H1 (cell line): Measurements from ENCODE around the gene WDR37. TPM values are rescaled to one million over a fixed set of nuclear protein-coding genes. Genes with fewer than 3 reads are reported as not detected.
A peak's percentile ranks its signal among the peaks of the same experiment; 100 is the strongest.

ENCODE experiments used
- CTCF ChIA-PET: fragments of 300-600 bp; sonication (Branson Sonifier 250); formaldehyde crosslinking; loops from one replicate; lab custom pipeline; 2021; ENCODE audit not compliant: partially characterized antibody; lab: Charles Lee
- POLR2A ChIA-PET: fragments of 300-600 bp; sonication (Branson Sonifier 250); formaldehyde crosslinking; loops from one replicate; lab custom pipeline; 2021; ENCODE audit warnings: inconsistent platforms; ENCODE audit not compliant: partially characterized antibody; lab: Charles Lee
- DNase-seq, 2 experiments: peaks; one replicate each; pipeline versions ENCODE4 v3.0.0 to v3.0.0-alpha.2; 2010 to 2022; ENCODE audit warnings: low spot score in 2 of 2, low read depth in 1 of 2, mixed read lengths in 1 of 2
- FAIRE-seq: peaks from 2 replicates; lab custom pipeline; 2011; peaks lifted over from hg19 to GRCh38; lab: Jason Lieb, UNC
- H2AFZ ChIP-seq: 2 replicates; pipeline ENCODE4 v1.8.1; 2012; ENCODE audit warnings: low read length, inconsistent platforms
- H2AK5ac ChIP-seq: 2 replicates; pipeline ENCODE4 v1.6.1; 2013; ENCODE audit warnings: low read depth, low read length
- H2BK120ac ChIP-seq: replicated peaks from 2 replicates; pipeline ENCODE3; 2013; ENCODE audit warnings: low read depth, low read length, inconsistent platforms
- H2BK12ac ChIP-seq: 2 replicates; pipeline ENCODE4 v1.6.1; 2013; ENCODE audit warnings: low read depth, low read length
- H2BK15ac ChIP-seq: 2 replicates; pipeline ENCODE4 v1.6.1; 2013; ENCODE audit warnings: low read length
- H2BK20ac ChIP-seq: 2 replicates; pipeline ENCODE4 v1.6.1; 2013; ENCODE audit warnings: low read length
- H2BK5ac ChIP-seq: 2 replicates; pipeline ENCODE4 v1.6.1; 2013; ENCODE audit warnings: low read depth, low read length
- H3K14ac ChIP-seq: 2 replicates; pipeline ENCODE4 v1.6.1; 2013; ENCODE audit warnings: inconsistent platforms; ENCODE audit not compliant: insufficient read length
- H3K18ac ChIP-seq: 2 replicates; pipeline ENCODE4 v1.6.1; 2013; ENCODE audit warnings: low read length; ENCODE audit errors: extremely low read depth
- H3K23ac ChIP-seq: 2 replicates; pipeline ENCODE4 v1.6.1; 2013; ENCODE audit warnings: inconsistent platforms; ENCODE audit not compliant: insufficient read length
- H3K23me2 ChIP-seq: 2 replicates; pipeline ENCODE4 v1.6.1; 2013; ENCODE audit warnings: low read depth, low read length
- H3K27ac ChIP-seq: 2 replicates; pipeline ENCODE4 v1.6.1; 2011; ENCODE audit warnings: low read depth, low read length, inconsistent platforms
- H3K27me3 ChIP-seq, 4 experiments: replicated peaks in 1 of 4; 1 replicate in 1 of 4; 2 replicates in 3 of 4; pipeline versions ENCODE4 v1.6.1 to v1.8.1; 2011 to 2013; ENCODE audit warnings: low read length in 3 of 4, mild to moderate bottlenecking in 3 of 4, inconsistent platforms in 2 of 4, mixed read lengths in 2 of 4, moderate library complexity in 1 of 4; ENCODE audit not compliant: control insufficient read depth in 3 of 4, insufficient read depth in 3 of 4; ENCODE audit errors: extremely low read depth in 1 of 4
- H3K36me3 ChIP-seq, 4 experiments: 2 replicates each; pipeline versions ENCODE4 v1.6.1 to v1.8.1; 2011 to 2013; ENCODE audit warnings: mild to moderate bottlenecking in 4 of 4, low read length in 3 of 4, moderate library complexity in 2 of 4, control low read depth in 1 of 4, inconsistent platforms in 1 of 4; ENCODE audit not compliant: insufficient read depth in 4 of 4, control insufficient read depth in 2 of 4
- H3K4ac ChIP-seq: replicated peaks from 2 replicates; pipeline ENCODE3; 2013; ENCODE audit warnings: low read length, low read depth, mixed read lengths, inconsistent platforms; ENCODE audit not compliant: insufficient read length
- H3K4me1 ChIP-seq, 4 experiments: replicated peaks in 1 of 4; 1 replicate in 1 of 4; 2 replicates in 3 of 4; pipeline versions ENCODE4 v1.6.1 to v1.8.1; 2011 to 2013; ENCODE audit warnings: low read length in 3 of 4, inconsistent platforms in 2 of 4, mixed read lengths in 1 of 4; ENCODE audit not compliant: insufficient read depth in 4 of 4, control insufficient read depth in 3 of 4
- H3K4me2 ChIP-seq, 2 experiments: 2 replicates each; pipeline versions ENCODE4 v1.6.1 to v1.8.1; 2011 to 2013; ENCODE audit warnings: low read depth in 2 of 2, low read length in 2 of 2, control low read depth in 1 of 2, inconsistent platforms in 1 of 2, mild to moderate bottlenecking in 1 of 2; ENCODE audit not compliant: insufficient read depth in 1 of 2
- H3K4me3 ChIP-seq, 4 experiments: fragments of 200-600, 300-600 bp in 1 of 4; sonication (generic), shearing (Covaris generic), sonication (Bioruptor Twin) in 1 of 4; 2 replicates each; pipeline versions ENCODE4 v1.5.1 to v1.8.1; 2011 to 2016; ENCODE audit warnings: low read length in 4 of 4, low read depth in 3 of 4, control low read depth in 2 of 4, inconsistent platforms in 2 of 4, mild to moderate bottlenecking in 2 of 4, mixed read lengths in 1 of 4, moderate library complexity in 1 of 4; ENCODE audit not compliant: insufficient read depth in 2 of 4; ENCODE audit errors: extremely low read depth in 1 of 4
- H3K56ac ChIP-seq: replicated peaks from 2 replicates; pipeline ENCODE3; 2013; ENCODE audit warnings: low read depth, mild to moderate bottlenecking, mixed read lengths, low read length, inconsistent platforms; ENCODE audit not compliant: insufficient read length
- H3K79me1 ChIP-seq: 2 replicates; pipeline ENCODE4 v1.6.1; 2013; ENCODE audit warnings: low read depth, low read length, control low read depth
- H3K79me2 ChIP-seq, 2 experiments: 2 replicates each; pipeline versions ENCODE4 v1.6.1 to v1.8.1; 2012 to 2013; ENCODE audit warnings: low read length in 2 of 2, mild to moderate bottlenecking in 2 of 2, inconsistent platforms in 1 of 2; ENCODE audit not compliant: insufficient read depth in 2 of 2, control insufficient read depth in 1 of 2
- H3K9ac ChIP-seq, 4 experiments: replicated peaks in 1 of 4; 1 replicate in 1 of 4; 2 replicates in 3 of 4; pipeline versions ENCODE4 v1.6.1 to v1.8.1; 2011 to 2013; ENCODE audit warnings: low read depth in 3 of 4, low read length in 3 of 4, control low read depth in 2 of 4, mild to moderate bottlenecking in 2 of 4, moderate library complexity in 2 of 4, inconsistent platforms in 1 of 4; ENCODE audit errors: extremely low read depth in 1 of 4
- H3K9me3 ChIP-seq, 2 experiments: 2 replicates each; pipeline versions ENCODE4 v1.6.1 to v1.8.1; 2012 to 2013; ENCODE audit warnings: mild to moderate bottlenecking in 2 of 2, moderate library complexity in 2 of 2, control low read depth in 1 of 2, inconsistent platforms in 1 of 2, low read depth in 1 of 2, low read length in 1 of 2, mixed read lengths in 1 of 2; ENCODE audit not compliant: insufficient read depth in 2 of 2
- H4K20me1 ChIP-seq, 2 experiments: replicated peaks in 1 of 2; 2 replicates each; pipeline versions ENCODE3 to v1.8.1; 2011 to 2013; ENCODE audit warnings: inconsistent platforms in 2 of 2, low read length in 2 of 2, mild to moderate bottlenecking in 1 of 2; ENCODE audit not compliant: insufficient read depth in 2 of 2, control insufficient read depth in 1 of 2
- H4K5ac ChIP-seq: 2 replicates; pipeline ENCODE4 v1.6.1; 2013; ENCODE audit warnings: low read length, low read depth, mixed read lengths, inconsistent platforms; ENCODE audit not compliant: insufficient read length
- H4K8ac ChIP-seq: 2 replicates; pipeline ENCODE4 v1.8.0; 2013; ENCODE audit warnings: mild to moderate bottlenecking, moderate library complexity, low read length, inconsistent platforms; ENCODE audit not compliant: insufficient read depth; ENCODE audit errors: extremely low read depth
- H4K91ac ChIP-seq: replicated peaks from 2 replicates; pipeline ENCODE3; 2013; ENCODE audit warnings: low read length, mixed read lengths, inconsistent platforms; ENCODE audit not compliant: insufficient read length
- CHD1 ChIP-seq: IDR thresholded peaks from 2 replicates; pipeline ENCODE4 v1.6.1; 2012; ENCODE audit warnings: low read depth, low read length, improper control_type of control experiment
- GTF2F1 ChIP-seq: IDR thresholded peaks from 2 replicates; pipeline ENCODE4 v1.6.1; 2012; ENCODE audit warnings: low read depth, low read length, improper control_type of control experiment, borderline replicate concordance
- KDM5A ChIP-seq: fragments of 200-600 bp; IDR thresholded peaks from 2 replicates; pipeline ENCODE4 v1.7.1; 2012; ENCODE audit warnings: mild to moderate bottlenecking, low read length, inconsistent platforms, mixed read lengths
- MAFK ChIP-seq: IDR thresholded peaks from 2 replicates; pipeline ENCODE4 v1.6.1; 2012; ENCODE audit warnings: low read depth, mild to moderate bottlenecking, improper control_type of control experiment, low read length
- POLR2AphosphoS5 ChIP-seq: IDR thresholded peaks from 2 replicates; pipeline ENCODE4 v1.6.1; 2011; ENCODE audit warnings: low read depth, low read length
- RNF2 ChIP-seq: fragments of 200-900, 300-1000 bp; sonication (generic); IDR thresholded peaks from 2 replicates; pipeline ENCODE4 v1.7.1; 2016; ENCODE audit warnings: borderline replicate concordance, low read depth, mild to moderate bottlenecking, antibody characterized with exemption, low read length; ENCODE audit not compliant: poor library complexity, severe bottlenecking; ENCODE audit errors: missing control alignments
- TBP ChIP-seq: IDR thresholded peaks from 2 replicates; pipeline ENCODE4 v1.6.1; 2011; ENCODE audit warnings: low read depth, low read length, improper control_type of control experiment
- YY1 ChIP-seq: IDR thresholded peaks from 2 replicates; pipeline ENCODE4 v1.6.1; 2011; ENCODE audit warnings: low read depth, mild to moderate bottlenecking, low read length
- WGBS, 2 experiments: shearing (Covaris generic) in 1 of 2; methylation state at CpG; one replicate each; pipeline versions ENCODE4 v1.1.6 to v1.1.7; 2013 to 2015; ENCODE audit warnings: low lambda C conversion rate in 2 of 2, mixed read lengths in 2 of 2, inconsistent platforms in 1 of 2, low coverage in 1 of 2, missing lambda C conversion rate in 1 of 2; ENCODE audit not compliant: insufficient replicate concordance in 2 of 2, insufficient coverage in 1 of 2, insufficient read length in 1 of 2; ENCODE audit errors: extremely low coverage in 1 of 2, missing lambda C conversion rate in 1 of 2; 5-methylcytosine and 5-hydroxymethylcytosine counted together
- polyA plus RNA-seq, 7 experiments: library from polyadenylated mRNA; depleted of rRNA in 3 of 7; stranded (reverse) in 5 of 7; unstranded in 2 of 7; fragments of >200 nt in 5 of 7; fragments of 200-250 nt in 2 of 7; gene quantifications; 1 replicate in 5 of 7; 2 replicates in 1 of 7; 4 replicates in 1 of 7; pipeline versions ENCODE4 v1.2.1 to v1.2.3, GENCODE V29; 2011 to 2013; ENCODE audit warnings: missing spikeins in 2 of 7, mixed read lengths in 2 of 7
- total RNA-seq: library from RNA; stranded (reverse); fragmentation: NEBNext Ultra II Directional; extraction: Animal tissue kit (Norgen Biotek cat#: 25700); gene quantifications from 2 replicates; pipeline ENCODE4 v1.2.1, GENCODE V29; 2021
- TF ChIP-seq, protein P1 (sequence below): IDR thresholded peaks from 2 replicates; pipeline ENCODE4 v1.6.1; 2012; ENCODE audit warnings: inconsistent platforms
- TF ChIP-seq, protein P2 (sequence below): IDR thresholded peaks from 2 replicates; pipeline ENCODE4 v1.6.1; 2011; ENCODE audit warnings: low read length, improper control_type of control experiment
- TF ChIP-seq, protein P3 (sequence below): IDR thresholded peaks from 2 replicates; pipeline ENCODE4 v1.6.1; 2011; ENCODE audit warnings: low read depth, mild to moderate bottlenecking, low read length; ENCODE audit not compliant: insufficient read depth

Gene WDR37
- total and polyA plus RNA-seq, 2 of the 8 experiments (the other 6 are each of a cell fraction or from before 2014, with no cell fraction given), result 9.6 to 12.0 TPM

DNA sequence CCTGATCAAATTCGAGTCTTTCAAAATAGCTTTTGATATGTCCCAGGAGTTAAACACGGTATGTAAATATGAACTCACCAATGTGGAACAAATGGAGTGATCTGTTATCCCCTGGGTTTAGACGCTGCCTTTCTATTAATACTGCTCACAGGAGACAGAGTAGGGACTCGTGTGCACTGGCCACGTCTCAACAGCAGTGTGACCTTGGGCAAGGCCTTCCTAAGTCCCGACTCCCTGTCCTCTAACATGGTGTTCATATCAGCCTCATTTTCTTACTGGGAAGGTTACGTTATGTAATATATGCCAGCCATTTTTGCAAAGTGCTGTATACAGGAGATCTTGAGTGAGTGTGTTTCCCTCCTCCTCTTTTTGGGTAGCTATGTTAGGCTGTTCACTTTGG lies 1.8 kb downstream of the WDR37 start:
- Histone ChIP-seq H2AFZ (no peak overlapping the region), H3K23ac (no peak overlapping the region), H3K36me3 (peaks cover 0 to 6% (median 2%) of the 10 kb centered on the region in 4 experiments; a peak in 2 of 8 replicates), H2BK5ac (no peak overlapping the region), H3K79me2 (peaks cover 6 to 80% of the 10 kb centered on the region in 2 experiments; a peak in 3 of 4 replicates), H2BK20ac (no peak overlapping the region), H4K8ac (no peak overlapping the region), H2BK12ac (no peak overlapping the region), H4K91ac (no peak overlapping the region), H3K4me2 (peak overlapping the region; percentile 73 to 85; a peak in 3 of 4 replicates), H3K14ac (no peak overlapping the region), H4K5ac (no peak overlapping the region), H2AK5ac (no peak overlapping the region), H3K56ac (no peak overlapping the region), H3K27ac (no peak overlapping the region), H3K18ac (no peak overlapping the region), H2BK120ac (no peak overlapping the region), H3K9me3 (no peaks in the 10 kb centered on the region), H3K27me3 (no peaks in the 10 kb centered on the region), H4K20me1 (peaks cover 0 to 10% of the 10 kb centered on the region in 2 experiments), H3K4me3 (peak overlapping the region in 1 of 4 experiments; percentile 97; a peak in 3 of 8 replicates), H3K4me1 (peaks cover 0 to 9% (median 3%) of the 10 kb centered on the region in 4 experiments; a peak in 3 of 7 replicates), H3K9ac (no peak overlapping the region; a peak in 1 of 7 replicates), H2BK15ac (no peak overlapping the region), H3K4ac (no peak overlapping the region), H3K23me2 (no peaks in the 10 kb centered on the region; the same call in 1 of the 2 replicates), H3K79me1 (peaks cover 10% of the 10 kb centered on the region; the same call in 1 of the 2 replicates)
- FAIRE-seq (no peak), DNase-seq (no peak)
- CTCF ChIA-PET, result no interaction called here
- POLR2A ChIA-PET, result interaction anchor here (0.9 to 1.7 kb wide), 2 partner anchors 9 kb away, joined by 3 to 5 read pairs; partner anchors contain the start of gene IDI1
- WGBS, 2 experiments, result 84% methylated on average over 7 of the region's 7 CpGs; no CpG with 5 or more reads in 1 of the 2 experiments
- TF ChIP-seq KDM5A (no peak), MAFK (no peak), CHD1 (no peak), YY1 (no peak), TBP (no peak), POLR2AphosphoS5 (no peak), RNF2 (no peak), GTF2F1 (no peak)
- TF ChIP-seq, protein P1, sequence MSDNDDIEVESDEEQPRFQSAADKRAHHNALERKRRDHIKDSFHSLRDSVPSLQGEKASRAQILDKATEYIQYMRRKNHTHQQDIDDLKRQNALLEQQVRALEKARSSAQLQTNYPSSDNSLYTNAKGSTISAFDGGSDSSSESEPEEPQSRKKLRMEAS, result no peak
- TF ChIP-seq, protein P2, sequence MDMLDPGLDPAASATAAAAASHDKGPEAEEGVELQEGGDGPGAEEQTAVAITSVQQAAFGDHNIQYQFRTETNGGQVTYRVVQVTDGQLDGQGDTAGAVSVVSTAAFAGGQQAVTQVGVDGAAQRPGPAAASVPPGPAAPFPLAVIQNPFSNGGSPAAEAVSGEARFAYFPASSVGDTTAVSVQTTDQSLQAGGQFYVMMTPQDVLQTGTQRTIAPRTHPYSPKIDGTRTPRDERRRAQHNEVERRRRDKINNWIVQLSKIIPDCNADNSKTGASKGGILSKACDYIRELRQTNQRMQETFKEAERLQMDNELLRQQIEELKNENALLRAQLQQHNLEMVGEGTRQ, result no peak
- TF ChIP-seq, protein P3, sequence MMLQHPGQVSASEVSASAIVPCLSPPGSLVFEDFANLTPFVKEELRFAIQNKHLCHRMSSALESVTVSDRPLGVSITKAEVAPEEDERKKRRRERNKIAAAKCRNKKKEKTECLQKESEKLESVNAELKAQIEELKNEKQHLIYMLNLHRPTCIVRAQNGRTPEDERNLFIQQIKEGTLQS, result no peak
